GM18502 (cell line): ENCODE results near the gene MRPL43.
"Not testable (repeated sequence)": the region's sequence is repeated elsewhere in the genome, so short reads cannot be mapped to it uniquely, and the experiment has no call there.

Experiments
- ATAC-seq: cut with Tn5 transposase; IDR thresholded peaks from one replicate; pipeline ENCODE4 v1.9.1; 2021; ENCODE audit warnings: mild to moderate bottlenecking; ENCODE audit not compliant: unreplicated experiment, poor library complexity

MRPL43 gene

GRCh38 chr10:100984672-100985177 lies 2.6 kb downstream of the MRPL43 start:
- ATAC-seq: no peak

- no peak for ATAC-seq
Observed at GRCh38 chr10:100983868-100984671, 3.2 kb downstream of the MRPL43 start.

DNA sequence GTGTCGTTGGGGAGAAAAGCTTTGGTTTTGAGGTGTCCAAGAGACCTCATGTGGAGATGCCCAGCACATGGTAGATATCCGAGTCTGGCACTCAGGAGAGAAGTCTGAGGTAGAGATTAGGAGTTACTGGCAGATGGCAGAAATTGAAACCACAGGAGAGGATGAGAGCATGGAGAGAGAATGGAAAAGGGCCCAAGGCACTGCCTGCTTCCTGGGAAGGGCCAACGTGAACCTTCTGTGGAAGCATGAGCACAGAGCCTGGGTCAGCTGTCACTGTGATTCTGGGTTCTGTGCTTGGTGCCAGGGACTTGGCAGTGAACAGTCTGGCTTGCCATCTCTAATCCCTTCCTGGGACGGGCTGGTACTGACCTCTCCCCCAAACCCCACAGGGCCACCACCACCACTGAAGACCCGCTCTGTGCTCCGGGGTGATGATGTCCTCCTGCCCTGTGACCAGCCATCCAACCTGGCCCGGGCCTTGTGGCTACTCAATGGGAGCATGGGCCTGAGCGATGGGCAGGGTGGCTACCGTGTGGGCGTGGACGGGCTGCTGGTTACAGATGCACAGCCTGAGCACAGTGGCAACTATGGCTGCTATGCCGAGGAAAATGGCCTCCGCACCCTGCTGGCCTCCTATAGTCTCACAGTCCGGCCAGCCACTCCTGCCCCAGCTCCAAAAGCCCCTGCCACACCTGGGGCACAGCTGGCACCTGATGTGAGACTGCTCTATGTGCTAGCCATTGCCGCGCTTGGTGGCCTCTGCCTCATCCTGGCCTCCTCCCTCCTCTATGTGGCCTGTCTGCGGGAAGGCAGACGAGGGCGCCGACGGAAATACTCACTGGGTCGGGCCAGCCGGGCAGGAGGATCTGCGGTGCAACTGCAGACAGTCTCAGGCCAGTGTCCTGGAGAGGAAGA lies 4.1 kb downstream of the MRPL43 start:
- ATAC-seq: no peak

DNA sequence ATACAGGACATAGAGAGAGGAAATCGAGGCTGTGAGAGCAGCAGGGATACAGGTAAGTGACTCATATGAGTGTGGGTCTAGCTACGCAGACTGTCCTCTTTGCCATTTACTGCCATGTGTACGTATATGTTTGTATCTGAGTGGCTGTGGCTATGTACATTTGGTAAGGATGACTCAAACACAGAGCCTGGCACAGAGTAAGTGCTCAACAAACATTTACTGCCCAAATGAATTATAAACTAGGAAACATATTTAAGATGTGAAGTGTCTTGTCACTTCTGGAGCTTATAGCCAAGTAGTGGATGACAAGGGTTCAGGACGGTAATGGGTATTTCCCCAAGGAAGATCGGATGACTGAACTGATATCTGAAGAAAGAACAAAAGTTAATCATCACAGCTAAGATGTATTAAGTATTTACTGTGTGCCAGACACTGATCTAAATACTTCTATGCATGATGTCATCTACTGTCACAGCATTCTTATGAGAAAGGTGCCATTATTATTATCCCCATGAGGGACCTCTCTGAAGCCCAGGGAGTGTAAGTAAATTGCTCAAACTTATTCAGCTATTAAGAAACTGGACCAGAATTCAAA lies 6.0 kb downstream of the MRPL43 start:
- no peak for ATAC-seq

DNA sequence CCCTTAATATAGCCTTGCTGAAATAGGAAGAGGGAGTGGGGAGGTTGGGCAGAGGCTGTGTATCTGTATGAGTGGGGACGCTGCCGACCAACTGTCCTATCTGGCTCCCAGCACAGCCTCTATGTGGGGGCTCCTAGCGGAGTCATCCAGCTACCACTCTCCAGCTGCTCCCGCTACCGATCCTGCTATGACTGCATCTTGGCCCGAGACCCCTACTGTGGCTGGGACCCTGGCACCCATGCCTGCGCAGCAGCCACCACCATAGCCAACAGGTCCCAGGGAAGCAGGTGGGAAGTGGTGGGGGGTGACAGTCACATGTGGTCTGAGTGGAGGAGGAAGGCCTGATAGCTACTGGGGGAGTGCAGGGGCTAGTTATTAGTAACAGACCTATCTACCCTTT lies 6.6 kb downstream of the MRPL43 start:
- ATAC-seq: no peak

- ATAC-seq: no peak
Observed at GRCh38 chr10:100980311-100980710, 7.0 kb downstream of the MRPL43 start.

- no peak for ATAC-seq
Observed at GRCh38 chr10:100979791-100980272, 7.5 kb downstream of the MRPL43 start.

GRCh38 chr10:100978901-100979195 lies 8.4 kb downstream of the MRPL43 start:
- ATAC-seq: no peak

- no peak for ATAC-seq
Observed at GRCh38 chr10:100978121-100978900, 9.0 kb downstream of the MRPL43 start.

DNA sequence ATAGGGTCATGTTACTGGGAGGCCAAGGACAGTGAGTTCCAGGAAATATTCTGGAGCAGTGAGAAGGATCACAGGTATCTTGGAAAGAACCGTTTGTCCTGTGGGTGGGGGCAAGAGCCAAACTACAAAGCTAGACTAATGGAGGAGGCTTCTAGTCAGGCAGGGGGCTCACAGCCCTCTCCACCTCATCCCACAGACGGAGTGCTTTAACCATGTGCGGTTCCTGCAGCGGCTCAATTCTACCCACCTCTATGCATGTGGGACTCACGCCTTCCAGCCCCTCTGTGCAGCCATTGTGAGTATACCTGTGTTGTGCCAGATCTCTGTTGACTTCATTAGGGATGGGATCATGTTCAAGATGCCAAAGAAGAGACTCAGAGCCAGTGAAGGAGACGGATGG lies 9.9 kb downstream of the MRPL43 start:
- no peak for ATAC-seq

DNA sequence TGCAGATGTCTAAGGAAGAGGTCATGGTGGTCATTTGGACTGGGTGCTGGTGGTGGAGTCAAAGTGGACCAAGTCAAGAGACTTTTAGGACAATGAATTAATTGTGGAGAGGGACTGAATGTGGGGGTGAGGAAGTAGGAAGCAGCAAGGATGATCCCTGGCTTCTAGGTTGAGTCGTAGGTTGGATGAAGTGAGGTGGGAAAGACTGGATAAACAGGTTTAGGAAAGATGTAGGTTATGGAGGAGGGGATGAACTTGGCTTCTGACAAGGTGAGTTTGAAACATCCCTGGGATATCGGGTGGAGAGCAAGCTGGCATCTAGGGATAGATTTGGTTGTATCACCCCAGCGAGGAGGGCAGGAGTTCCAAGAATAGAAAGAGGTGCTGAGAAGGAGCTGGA lies 10.4 kb downstream of the MRPL43 start:
- no peak for ATAC-seq

DNA sequence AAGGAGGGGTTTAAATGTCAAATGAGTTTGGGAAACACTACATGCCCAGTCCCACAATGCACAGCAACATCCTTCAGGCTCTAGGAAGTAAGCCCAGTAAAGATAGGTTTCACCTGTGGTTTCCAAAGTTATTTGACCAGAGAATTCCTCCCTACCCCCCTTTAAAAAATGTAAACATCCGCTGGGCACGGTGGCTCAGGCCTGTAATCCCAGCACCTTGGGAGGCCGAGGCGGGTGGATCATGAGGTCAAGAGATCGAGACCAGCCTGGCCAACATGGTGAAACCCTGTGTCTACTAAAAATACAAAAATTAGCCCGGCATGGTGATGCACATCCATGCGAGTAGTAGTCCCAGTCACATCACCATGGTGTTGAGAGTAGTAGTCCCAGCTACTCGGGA lies 11.9 kb downstream of the MRPL43 start:
- not testable (repeated sequence) for ATAC-seq

DNA sequence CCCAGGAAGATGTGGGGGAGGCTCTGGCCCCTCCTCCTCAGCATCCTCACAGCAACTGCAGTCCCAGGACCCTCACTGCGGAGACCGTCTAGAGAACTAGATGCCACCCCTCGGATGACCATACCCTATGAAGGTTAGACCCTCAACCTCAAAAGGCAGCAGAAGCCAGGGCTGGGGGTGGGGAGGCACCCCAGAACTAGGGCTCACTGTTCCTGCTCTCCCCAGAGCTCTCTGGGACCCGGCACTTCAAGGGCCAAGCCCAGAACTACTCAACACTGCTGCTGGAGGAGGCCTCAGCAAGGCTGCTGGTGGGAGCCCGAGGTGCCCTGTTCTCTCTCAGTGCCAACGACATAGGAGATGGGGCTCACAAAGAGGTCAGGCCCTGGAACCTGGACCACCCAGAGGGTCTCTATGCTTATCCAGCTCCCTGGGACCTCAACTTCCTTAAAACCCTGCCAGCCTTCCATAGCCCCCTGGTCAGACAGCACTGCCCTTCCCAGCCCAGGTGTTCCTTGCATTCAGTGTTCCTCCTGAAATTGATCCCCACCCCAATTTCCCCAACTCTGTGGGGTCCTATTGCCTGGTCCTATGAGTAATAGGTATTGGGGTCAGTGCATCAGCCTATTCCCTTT lies 14.3 kb downstream of the MRPL43 start:
- ATAC-seq: no peak

GRCh38 chr10:100972115-100972903 lies 15.0 kb downstream of the MRPL43 start:
- ATAC-seq: no peak

GRCh38 chr10:100970914-100971811 lies 16.1 kb downstream of the MRPL43 start:
- ATAC-seq: no peak

GRCh38 chr10:100970076-100970913 lies 17.0 kb downstream of the MRPL43 start:
- ATAC-seq: no peak
